ENCODE data around the gene CACUL1.
"Not testable (repeated sequence)": the region's sequence is repeated elsewhere in the genome, so short reads cannot be mapped to it uniquely, and the experiment has no call there.

GRCh38 chr10:118794971-118795370 is 40.2 kb upstream of the CACUL1 start:
- TF ChIP-seq, protein P1, sequence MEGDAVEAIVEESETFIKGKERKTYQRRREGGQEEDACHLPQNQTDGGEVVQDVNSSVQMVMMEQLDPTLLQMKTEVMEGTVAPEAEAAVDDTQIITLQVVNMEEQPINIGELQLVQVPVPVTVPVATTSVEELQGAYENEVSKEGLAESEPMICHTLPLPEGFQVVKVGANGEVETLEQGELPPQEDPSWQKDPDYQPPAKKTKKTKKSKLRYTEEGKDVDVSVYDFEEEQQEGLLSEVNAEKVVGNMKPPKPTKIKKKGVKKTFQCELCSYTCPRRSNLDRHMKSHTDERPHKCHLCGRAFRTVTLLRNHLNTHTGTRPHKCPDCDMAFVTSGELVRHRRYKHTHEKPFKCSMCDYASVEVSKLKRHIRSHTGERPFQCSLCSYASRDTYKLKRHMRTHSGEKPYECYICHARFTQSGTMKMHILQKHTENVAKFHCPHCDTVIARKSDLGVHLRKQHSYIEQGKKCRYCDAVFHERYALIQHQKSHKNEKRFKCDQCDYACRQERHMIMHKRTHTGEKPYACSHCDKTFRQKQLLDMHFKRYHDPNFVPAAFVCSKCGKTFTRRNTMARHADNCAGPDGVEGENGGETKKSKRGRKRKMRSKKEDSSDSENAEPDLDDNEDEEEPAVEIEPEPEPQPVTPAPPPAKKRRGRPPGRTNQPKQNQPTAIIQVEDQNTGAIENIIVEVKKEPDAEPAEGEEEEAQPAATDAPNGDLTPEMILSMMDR (IDR thresholded peaks at IDR 0.05): not testable (repeated sequence)
- not testable (repeated sequence) for TF ChIP-seq POLR2A (IDR thresholded peaks at IDR 0.05)
